Adrenal gland (tissue), 5 donors: ENCODE measurements around the gene PPP2R5E.

Source experiments
- CTCF ChIP-seq, 6 experiments: fragments of 450-650 bp in 4 of 6; fragments of 200-600 bp in 2 of 6; sonication (generic) in 1 of 6; IDR thresholded peaks; 1 replicate in 5 of 6; 2 replicates in 1 of 6; pipeline versions ENCODE4 v1.5.1 to v1.8.0; 2016 to 2021; ENCODE audit warnings: antibody characterized with exemption in 6 of 6, mild to moderate bottlenecking in 2 of 6, moderate library complexity in 1 of 6
- POLR2A ChIP-seq, 2 donors: fragments of 450-650 bp; IDR thresholded peaks; one replicate each; pipeline ENCODE4 v1.6.1; 2017; ENCODE audit warnings: antibody characterized with exemption in 2 of 2, mild to moderate bottlenecking in 2 of 2, moderate library complexity in 1 of 2
- donor health status: DM: no; HTN: no; CAD: no.

GRCh38 chr14:63465347-63465746, 77.8 kb downstream of the PPP2R5E start:
- TF ChIP-seq CTCF (IDR thresholded peaks at IDR 0.05), result no peak
- no peak for TF ChIP-seq POLR2A (IDR thresholded peaks at IDR 0.05)
